Measurements from ENCODE around the gene ARHGEF17.

ARHGEF17 gene

GRCh38 chr11:73410627-73411026 is 102.6 kb downstream of the ARHGEF17 start:
- DNase-seq (ENCODE audit: low read depth), result no peak

DNA sequence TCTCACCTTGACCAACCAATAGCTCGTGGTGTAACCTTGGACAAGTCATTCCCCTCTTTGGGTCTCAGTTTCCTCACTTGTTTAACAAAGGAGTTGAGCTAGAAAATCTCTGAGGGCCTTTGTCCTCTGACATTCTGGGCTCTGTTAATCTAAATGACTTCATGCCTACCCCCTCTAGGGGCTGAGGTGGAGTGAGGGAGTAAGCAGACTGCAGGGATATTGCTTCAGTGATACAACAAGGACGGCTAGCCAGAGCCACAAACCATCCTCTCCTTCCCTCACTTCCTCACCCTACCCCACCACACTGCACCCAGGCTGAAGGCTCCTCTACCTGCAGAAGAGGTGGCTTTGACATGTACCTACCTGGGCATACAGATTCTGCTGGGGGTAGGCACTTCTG is 103.0 kb downstream of the ARHGEF17 start:
- DNase-seq (ENCODE audit: low read depth), result no peak

DNA sequence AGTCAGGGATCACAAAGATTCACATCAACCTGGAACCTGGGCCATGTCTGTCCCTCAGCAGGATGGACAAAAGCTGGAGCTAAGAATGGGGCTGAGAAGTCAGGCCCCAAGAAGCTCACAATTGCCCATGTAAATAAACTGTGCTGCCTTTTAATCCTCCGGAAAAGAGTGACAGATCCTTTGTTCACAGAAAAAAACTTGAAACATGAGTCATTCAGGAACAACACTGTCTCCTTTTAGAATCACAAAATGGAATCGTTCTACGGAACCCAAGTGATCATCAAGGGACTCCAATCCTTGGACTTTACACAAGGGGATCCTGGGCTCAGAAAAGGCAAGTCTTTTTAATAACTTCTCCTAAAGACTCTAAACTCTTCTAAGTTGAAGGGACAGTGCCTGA is 104.2 kb downstream of the ARHGEF17 start:
- no peak for DNase-seq (ENCODE audit: low read depth)

DNA sequence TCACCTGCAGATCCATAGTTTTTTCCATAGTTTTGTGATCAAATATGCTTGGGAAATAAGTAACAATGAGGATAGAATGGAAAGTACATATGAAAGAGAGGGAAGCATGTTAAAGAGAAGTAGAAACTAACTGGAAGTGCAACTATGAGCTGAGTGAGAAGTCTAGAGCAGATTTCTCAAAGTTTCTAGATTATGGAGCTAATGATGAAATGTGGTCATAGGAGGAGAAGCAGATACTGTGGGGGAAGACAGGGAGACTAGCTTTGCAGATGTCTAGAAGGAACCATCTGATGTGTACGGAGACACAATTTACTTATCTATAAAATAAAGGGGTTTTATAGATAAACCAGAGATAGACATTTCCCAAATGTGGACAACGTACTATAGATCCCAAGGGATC is 105.2 kb downstream of the ARHGEF17 start:
- no peak for DNase-seq (ENCODE audit: low read depth)

GRCh38 chr11:73414977-73415651 is 107.0 kb downstream of the ARHGEF17 start:
- no peak for DNase-seq (ENCODE audit: low read depth)

DNA sequence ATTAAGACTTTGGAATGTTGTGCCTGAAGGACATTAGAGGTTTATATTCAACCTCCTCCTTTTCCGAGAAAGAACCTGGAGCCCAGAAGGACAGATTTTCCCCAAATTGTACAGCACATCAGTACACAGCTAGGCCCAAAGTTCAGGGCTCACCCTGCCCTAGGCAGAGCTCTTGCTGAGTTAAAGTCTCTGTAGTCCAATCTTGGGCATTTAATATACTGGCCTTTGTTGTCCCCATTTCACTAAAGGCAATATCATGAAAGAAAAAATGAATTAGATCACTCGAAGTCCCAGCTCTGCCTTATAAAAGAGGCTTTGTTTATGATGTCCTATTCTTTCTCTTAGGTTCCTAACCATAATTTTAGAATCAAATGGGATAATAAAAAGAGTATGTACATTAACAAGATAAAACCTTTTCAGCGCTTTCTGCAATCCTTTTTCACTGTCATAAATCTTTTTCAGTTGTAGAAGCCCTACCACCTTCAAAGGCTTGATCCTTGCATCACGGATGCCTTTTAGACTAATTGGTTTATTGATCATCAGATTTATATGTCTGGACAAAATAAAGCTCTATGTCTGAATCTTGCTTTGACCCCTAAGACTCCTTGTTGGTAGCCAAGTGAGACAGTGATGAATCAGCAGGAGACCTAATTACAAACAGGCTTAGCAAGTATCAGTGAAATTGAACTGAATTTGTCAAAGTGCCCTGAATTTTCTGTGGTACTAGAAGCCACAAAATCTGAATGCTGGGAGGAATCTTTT is 108.0 kb downstream of the ARHGEF17 start:
- DNase-seq (ENCODE audit: low read depth), result no peak

GRCh38 chr11:73416786-73417185 is 108.7 kb downstream of the ARHGEF17 start:
- no peak for DNase-seq (ENCODE audit: low read depth)
